GM23248 (cell line): Measurements from ENCODE around the gene TBC1D2. TPM values are rescaled to one million over a fixed set of nuclear protein-coding genes. Genes with fewer than 3 reads are reported as not detected.

Source experiments
- DNase-seq: peaks from one replicate; pipeline ENCODE4 v3.0.0-alpha.2; 2015
- H2AFZ ChIP-seq: fragments of 200-600 bp; sonication (generic); 2 replicates; pipeline ENCODE4 v1.6.1; 2016; ENCODE audit warnings: antibody characterized with exemption
- H3F3A ChIP-seq: fragments of 200-600 bp; sonication (generic); 2 replicates; pipeline ENCODE4 v1.6.1; 2016; ENCODE audit warnings: mild to moderate bottlenecking, antibody characterized with exemption, mixed run types; ENCODE audit not compliant: insufficient read depth
- H3K27ac ChIP-seq: fragments of 200-600 bp; sonication (generic); 2 replicates; pipeline ENCODE4 v1.5.1; 2016; ENCODE audit warnings: mild to moderate bottlenecking
- H3K27me3 ChIP-seq: fragments of 200-600 bp; sonication (generic); replicated peaks from 2 replicates; pipeline ENCODE4 v1.6.1; 2016; ENCODE audit warnings: mild to moderate bottlenecking; ENCODE audit not compliant: insufficient read depth
- H3K36me3 ChIP-seq: fragments of 200-600 bp; sonication (generic); 2 replicates; pipeline ENCODE4 v1.6.1; 2016; ENCODE audit warnings: low read depth, mild to moderate bottlenecking
- H3K4me1 ChIP-seq: fragments of 200-600 bp; sonication (generic); 2 replicates; pipeline ENCODE4 v1.6.1; 2016; ENCODE audit warnings: mild to moderate bottlenecking; ENCODE audit not compliant: insufficient read depth
- H3K4me2 ChIP-seq: fragments of 200-600 bp; sonication (generic); one replicate; pipeline ENCODE4 v1.6.1; 2016; ENCODE audit warnings: mild to moderate bottlenecking; ENCODE audit not compliant: unreplicated experiment
- H3K4me3 ChIP-seq: fragments of 200-600 bp; sonication (generic); 2 replicates; pipeline ENCODE4 v1.5.1; 2016; ENCODE audit warnings: mild to moderate bottlenecking
- H3K79me2 ChIP-seq: fragments of 200-600 bp; sonication (generic); 2 replicates; pipeline ENCODE4 v1.6.1; 2016; ENCODE audit warnings: mild to moderate bottlenecking; ENCODE audit not compliant: insufficient read depth
- H3K9ac ChIP-seq: fragments of 200-600 bp; sonication (generic); 2 replicates; pipeline ENCODE4 v1.6.1; 2016; ENCODE audit warnings: mild to moderate bottlenecking
- H3K9me2 ChIP-seq: fragments of 200-600 bp; sonication (generic); 2 replicates; pipeline ENCODE4 v1.6.1; 2016; ENCODE audit warnings: mixed run types, mild to moderate bottlenecking, moderate library complexity; ENCODE audit not compliant: insufficient read depth
- H3K9me3 ChIP-seq: fragments of 200-600 bp; sonication (generic); one replicate; pipeline ENCODE4 v1.6.1; 2017; ENCODE audit warnings: low read depth
- H4K20me1 ChIP-seq: fragments of 200-600 bp; sonication (generic); 2 replicates; pipeline ENCODE4 v1.6.0; 2016; ENCODE audit not compliant: insufficient read depth
- EZH2 ChIP-seq: fragments of 200-600 bp; sonication (generic); IDR thresholded peaks from 2 replicates; pipeline ENCODE4 v1.6.1; 2018; ENCODE audit warnings: antibody characterized with exemption, mild to moderate bottlenecking; ENCODE audit not compliant: insufficient read depth, poor library complexity, severe bottlenecking
- EZH2phosphoT487 ChIP-seq: fragments of 200-600 bp; sonication (generic); IDR thresholded peaks from 2 replicates; pipeline ENCODE4 v1.6.1; 2018; ENCODE audit warnings: antibody characterized with exemption, moderate library complexity, mild to moderate bottlenecking, low read depth; ENCODE audit not compliant: insufficient read depth
- WGBS, 2 experiments: methylation state at CpG; one replicate each; pipeline ENCODE4 v1.1.6; 2015 to 2017; ENCODE audit warnings: low lambda C conversion rate in 2 of 2, low coverage in 1 of 2; ENCODE audit errors: missing lambda C conversion rate in 2 of 2; 5-methylcytosine and 5-hydroxymethylcytosine counted together
- in situ Hi-C: fragments of 300-500 bp; cut with MboI; formaldehyde crosslinking; loops from 2 replicates; pipeline ENCODE4 v1.15.0; 2020
- polyA plus RNA-seq: library from polyadenylated mRNA; unstranded; fragments of >200 nt; fragmentation: Nextera tagmentation; extraction: Ambion mirVana; gene quantifications from 2 replicates; pipeline ENCODE4 v1.2.1, GENCODE V29; 2016
- total RNA-seq: library from RNA; depleted of rRNA; stranded (reverse); fragments of >200 nt; shearing (Covaris generic); gene quantifications from 2 replicates; pipeline ENCODE4 v1.2.3, GENCODE V29; 2014

TBC1D2 gene
- total and polyA plus RNA-seq, 2 experiments from 2014 or later: 58.4 to 58.9 TPM

DNA sequence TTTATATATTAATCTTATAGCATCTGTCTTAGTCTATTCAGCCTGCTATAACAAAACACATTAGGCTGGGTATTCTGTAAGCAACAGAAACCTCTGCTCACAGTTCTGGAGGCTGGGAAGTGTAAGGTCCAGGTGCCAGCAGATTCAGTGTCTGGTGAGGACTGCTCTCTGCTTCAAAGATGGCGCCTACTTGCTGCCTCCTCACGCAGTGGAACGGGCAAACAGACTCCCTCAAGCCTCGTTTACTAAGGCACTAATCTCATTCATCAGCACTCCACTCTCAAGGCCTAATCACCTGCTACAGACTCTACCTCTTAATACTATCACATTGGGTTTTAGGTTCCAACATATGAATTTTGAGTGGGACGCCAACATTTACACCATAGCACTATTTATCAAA, 5.2 kb upstream of the TBC1D2 start:
- no peaks in the 10 kb centered on the region for H3K27me3 ChIP-seq
- H3F3A ChIP-seq: no peaks in the 10 kb centered on the region
- H3K27ac ChIP-seq: no peak overlapping the region
- H3K4me3 ChIP-seq: no peak overlapping the region
- WGBS, 2 experiments: 72 to 76% methylated on average over 5 of the region's 5 CpGs
- H2AFZ ChIP-seq: no peak overlapping the region
- no peaks in the 10 kb centered on the region for H4K20me1 ChIP-seq
- TF ChIP-seq EZH2phosphoT487 (no peak), EZH2 (no peak)
- DNase-seq: no peak
- H3K4me2 ChIP-seq: no peak overlapping the region
- H3K9ac ChIP-seq: no peak overlapping the region
- H3K4me1 ChIP-seq: no peaks in the 10 kb centered on the region; the same call in 1 of the 2 replicates
- H3K9me3 ChIP-seq: no peaks in the 10 kb centered on the region
- no peaks in the 10 kb centered on the region for H3K9me2 ChIP-seq
- H3K79me2 ChIP-seq: peaks cover 11% of the 10 kb centered on the region
- no peaks in the 10 kb centered on the region for H3K36me3 ChIP-seq
- in situ Hi-C loops: no loop called here

DNA sequence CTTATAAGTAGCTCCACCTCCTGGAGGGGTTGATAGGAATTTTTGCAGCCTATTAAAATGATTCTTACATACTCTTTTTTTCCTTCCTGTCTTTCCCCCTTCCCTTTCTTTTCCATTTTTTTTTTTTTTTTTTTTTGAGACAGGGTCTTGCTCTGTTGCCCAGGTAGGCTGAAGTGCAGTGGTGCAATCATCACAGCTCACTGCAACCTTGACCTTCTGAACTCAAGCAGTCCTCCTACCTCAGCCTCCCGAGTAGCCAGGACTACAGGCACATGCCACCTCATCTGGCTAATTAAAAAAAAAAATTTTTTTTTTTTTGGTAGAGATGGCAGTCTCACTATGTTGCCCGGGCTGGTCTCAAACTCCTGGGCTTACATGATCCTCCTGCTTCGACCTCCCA, 4.3 kb upstream of the TBC1D2 start:
- H4K20me1 ChIP-seq: no peaks in the 10 kb centered on the region
- H3K27me3 ChIP-seq: no peaks in the 10 kb centered on the region
- TF ChIP-seq EZH2phosphoT487: no peak
- TF ChIP-seq EZH2: no peak
- no peak overlapping the region for H3K4me2 ChIP-seq
- no peaks in the 10 kb centered on the region for H3K9me2 ChIP-seq
- 0 out of 2 replicates have a peak overlapping the region, but pooled peaks have one; percentile 19 for H2AFZ ChIP-seq
- no peak for DNase-seq
- WGBS, 2 experiments: 77 to 88% methylated on average over 3 of the region's 3 CpGs
- H3K4me1 ChIP-seq: no peaks in the 10 kb centered on the region; the same call in 1 of the 2 replicates
- H3F3A ChIP-seq: peaks cover 3% of the 10 kb centered on the region
- H3K36me3 ChIP-seq: no peaks in the 10 kb centered on the region
- H3K27ac ChIP-seq: no peak overlapping the region
- in situ Hi-C loops: no loop called here
- H3K4me3 ChIP-seq: no peak overlapping the region
- no peak overlapping the region for H3K9ac ChIP-seq
- H3K79me2 ChIP-seq: peaks cover 19% of the 10 kb centered on the region
- H3K9me3 ChIP-seq: no peaks in the 10 kb centered on the region

DNA sequence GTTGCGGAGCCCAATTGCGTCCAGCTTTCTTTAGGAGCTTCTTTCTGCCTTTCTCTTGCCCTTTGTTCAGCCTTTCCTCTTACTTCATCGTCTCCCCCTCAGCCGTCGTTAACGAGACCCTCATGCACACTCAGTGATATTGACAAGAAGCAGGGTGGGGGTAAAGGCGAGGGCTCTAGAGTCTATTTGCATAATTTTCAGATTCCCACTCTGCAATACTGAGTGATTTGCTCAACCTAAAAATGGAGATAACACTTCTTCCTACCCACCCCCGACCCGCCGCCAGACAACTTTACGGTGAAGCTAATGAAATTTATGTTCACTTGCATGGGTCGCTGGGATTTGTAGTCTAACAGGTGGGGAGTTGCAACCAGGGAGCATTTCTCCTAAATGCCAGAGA, 1.3 kb upstream of the TBC1D2 start:
- H2AFZ ChIP-seq: peak overlapping the region; percentile 85
- no peaks in the 10 kb centered on the region for H4K20me1 ChIP-seq
- WGBS, 2 experiments: 21 to 23% methylated on average over 12 of the region's 12 CpGs
- H3K9ac ChIP-seq: peak overlapping the region; percentile 86
- TF ChIP-seq EZH2phosphoT487 (no peak), EZH2 (no peak)
- H3K9me2 ChIP-seq: no peaks in the 10 kb centered on the region
- in situ Hi-C loops: no loop called here
- peak overlapping the region; percentile 96 for H3K4me2 ChIP-seq
- H3F3A ChIP-seq: peaks cover 26% of the 10 kb centered on the region
- peak overlapping the region; percentile 98 for H3K27ac ChIP-seq
- peaks cover 16% of the 10 kb centered on the region for H3K4me1 ChIP-seq
- H3K27me3 ChIP-seq: no peaks in the 10 kb centered on the region
- no peaks in the 10 kb centered on the region for H3K9me3 ChIP-seq
- H3K36me3 ChIP-seq: no peaks in the 10 kb centered on the region
- peak overlapping the region; percentile 99 for H3K4me3 ChIP-seq
- peak; percentile 33 for DNase-seq
- H3K79me2 ChIP-seq: peaks cover 49% of the 10 kb centered on the region

DNA sequence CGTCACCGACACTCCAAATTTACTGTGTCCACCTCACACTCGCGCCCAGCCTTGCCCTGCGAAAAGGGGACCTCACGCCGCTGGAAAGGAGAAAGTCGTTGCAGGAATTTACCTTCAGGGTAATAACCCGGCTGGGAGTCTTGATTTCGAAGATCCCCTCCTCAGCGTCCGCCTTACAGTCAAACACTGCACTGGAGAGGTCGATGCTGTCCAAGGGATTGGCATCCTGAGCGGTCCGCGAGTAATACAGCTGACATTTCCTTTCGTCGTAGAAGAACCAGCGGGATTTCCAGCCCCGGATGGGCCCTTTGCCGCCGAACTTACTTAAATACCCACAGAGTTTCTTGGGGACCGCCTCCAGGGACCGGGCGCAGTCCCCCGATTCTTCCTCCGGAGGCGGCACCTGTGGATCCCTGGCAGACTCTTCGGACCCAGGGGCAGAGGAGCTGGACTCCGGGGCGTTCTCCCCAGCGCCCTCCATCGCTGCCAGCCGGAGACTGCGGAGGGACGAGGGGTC, 330 bp downstream of the TBC1D2 start:
- no peaks in the 10 kb centered on the region for H3K27me3 ChIP-seq
- no peaks in the 10 kb centered on the region for H3K9me2 ChIP-seq
- 0 to 2% methylated on average over 33 to 36 of the region's 36 CpGs for WGBS, 2 experiments
- H3K4me2 ChIP-seq: peak overlapping the region; percentile 96
- peak overlapping the region; percentile 98 for H3K27ac ChIP-seq
- H3K36me3 ChIP-seq: no peaks in the 10 kb centered on the region
- peak; percentile 82 for DNase-seq
- peak overlapping the region; percentile 85 for H2AFZ ChIP-seq
- in situ Hi-C loops: no loop called here
- H3K4me1 ChIP-seq: peaks cover 32% of the 10 kb centered on the region
- TF ChIP-seq EZH2 (no peak), EZH2phosphoT487 (no peak)
- H3K4me3 ChIP-seq: peak overlapping the region; percentile 99
- H3K9ac ChIP-seq: peak overlapping the region; percentile 86
- H3K79me2 ChIP-seq: peaks cover 65% of the 10 kb centered on the region
- H3F3A ChIP-seq: peaks cover 40% of the 10 kb centered on the region
- no peaks in the 10 kb centered on the region for H4K20me1 ChIP-seq
- H3K9me3 ChIP-seq: no peaks in the 10 kb centered on the region
